Ascending aorta (tissue), 2 donors: ENCODE results near the gene ICOS. TPM values are rescaled to one million over a fixed set of nuclear protein-coding genes. Genes with fewer than 3 reads are reported as not detected.

Experiments
- DNase-seq, 2 donors: peaks; one replicate each; pipeline ENCODE4 v3.0.0-alpha.2; 2019; ENCODE audit warnings: low spot score in 2 of 2
- H3K27ac ChIP-seq, 2 donors: fragments of 200-600 bp; sonication (generic); one replicate each; pipeline ENCODE4 v1.5.1; 2016 to 2017; ENCODE audit warnings: mild to moderate bottlenecking in 1 of 2
- H3K27me3 ChIP-seq: fragments of 200-600 bp; sonication (generic); one replicate; pipeline ENCODE4 v1.5.1; 2017
- H3K36me3 ChIP-seq, 2 donors: fragments of 200-600 bp; sonication (generic); one replicate each; pipeline ENCODE4 v1.5.1; 2016
- H3K4me1 ChIP-seq, 2 donors: fragments of 200-600 bp; sonication (generic); one replicate each; pipeline ENCODE4 v1.5.1; 2016 to 2017; ENCODE audit warnings: mild to moderate bottlenecking in 1 of 2
- H3K4me3 ChIP-seq, 2 donors: fragments of 200-600 bp; sonication (generic); one replicate each; pipeline ENCODE4 v1.5.1; 2016 to 2017; ENCODE audit warnings: mild to moderate bottlenecking in 1 of 2
- H3K9me3 ChIP-seq, 2 donors: fragments of 200-600 bp; sonication (generic); one replicate each; pipeline ENCODE4 v1.5.1; 2016
- CTCF ChIP-seq, 3 experiments: fragments of 200-600 bp in 2 of 3; fragments of 450-650 bp in 1 of 3; sonication (generic) in 2 of 3; IDR thresholded peaks; one replicate each; pipeline ENCODE4 v1.5.1; 2016 to 2019; ENCODE audit warnings: antibody characterized with exemption in 3 of 3, mild to moderate bottlenecking in 1 of 3, moderate library complexity in 1 of 3
- intact Hi-C: fragments of 100-400 bp; cut with DNase I; formaldehyde crosslinking; loops from one replicate; pipeline ENCODE4 v1.15.1; 2023
- total RNA-seq: library from RNA; depleted of rRNA; stranded (reverse); fragments of >200 nt; gene quantifications from one replicate; pipeline ENCODE4 v1.1.0, GENCODE V29; 2016

The ICOS gene
- total RNA-seq, 1 donor from 2014 or later = not detected

- Histone ChIP-seq H3K4me1 (peaks cover 3 to 7% of the 10 kb centered on the region in 2 donors), H3K4me3 (peak overlapping the region; percentile 23 to 41), H3K9me3 (no peaks in the 10 kb centered on the region), H3K27ac (peak overlapping the region; percentile 44 to 47), H3K27me3 (no peaks in the 10 kb centered on the region), H3K36me3 (no peaks in the 10 kb centered on the region)
- intact Hi-C loops = no loop called here
- peak; percentile 70 to 91 (median 75) for TF ChIP-seq CTCF (IDR thresholded peaks at IDR 0.05)
- DNase-seq = no peak
These were observed 27.1 kb upstream of the ICOS start for GRCh38 chr2:203909261-203909967.

DNA sequence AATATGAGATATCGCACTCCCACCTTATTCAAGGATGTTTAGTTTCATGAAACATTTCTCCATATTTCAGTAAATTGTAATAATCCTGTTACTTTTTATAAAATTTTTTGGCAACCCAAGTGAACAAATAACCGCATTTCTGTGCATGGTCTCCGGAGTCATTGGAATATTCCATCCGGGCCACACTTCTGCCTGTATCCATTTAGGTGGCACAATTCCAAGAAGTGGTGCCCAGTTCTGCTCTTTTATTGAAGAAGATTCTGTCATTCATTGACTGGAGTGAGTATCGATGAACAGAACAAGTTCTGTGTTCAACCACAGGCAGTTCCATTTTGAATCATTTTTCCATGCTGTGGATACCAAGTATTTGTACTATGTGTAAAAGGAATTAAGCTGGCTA, 26.6 kb upstream of the ICOS start:
- Histone ChIP-seq H3K4me3 (peak overlapping the region in 1 of 2 donors; percentile 41), H3K27ac (peak overlapping the region; percentile 19 to 31), H3K27me3 (no peaks in the 10 kb centered on the region), H3K9me3 (no peaks in the 10 kb centered on the region), H3K4me1 (peaks cover 3 to 7% of the 10 kb centered on the region in 2 donors), H3K36me3 (no peaks in the 10 kb centered on the region)
- intact Hi-C loops = loop anchor here (2.0 to 5.0 kb wide), 2 partner anchors 93 to 425 kb away; no protein-coding TSS in a partner anchor
- TF ChIP-seq CTCF (IDR thresholded peaks at IDR 0.05) = no peak
- DNase-seq = no peak

DNA sequence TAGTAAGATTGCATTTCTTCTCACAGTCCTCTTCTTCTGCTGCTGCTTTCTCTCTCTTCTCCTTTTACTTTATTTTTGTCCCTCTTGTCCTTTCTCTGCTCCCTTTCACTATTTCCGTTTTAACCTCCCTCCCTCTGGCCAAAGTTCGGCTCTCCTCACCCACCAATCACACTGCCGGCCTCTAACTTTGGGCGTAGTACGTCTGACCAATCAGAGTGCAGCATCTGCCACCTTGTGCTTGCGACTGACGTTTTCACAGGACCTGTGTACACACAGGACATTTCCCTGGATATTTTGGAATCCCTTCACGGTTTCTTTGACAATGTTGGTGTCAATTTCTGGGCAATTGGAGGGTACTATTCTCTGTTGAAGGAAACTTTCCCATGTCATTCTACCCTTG, 22.6 kb upstream of the ICOS start:
- Histone ChIP-seq H3K4me3 (no peak overlapping the region), H3K27ac (no peak overlapping the region), H3K4me1 (peaks cover 1 to 4% of the 10 kb centered on the region in 2 donors), H3K27me3 (no peaks in the 10 kb centered on the region), H3K9me3 (no peaks in the 10 kb centered on the region), H3K36me3 (no peaks in the 10 kb centered on the region)
- TF ChIP-seq CTCF (IDR thresholded peaks at IDR 0.05) = no peak
- no peak for DNase-seq
- intact Hi-C loops = loop anchor here (5.0 kb wide), 1 partner anchor 97 kb away; no protein-coding TSS in a partner anchor

DNA sequence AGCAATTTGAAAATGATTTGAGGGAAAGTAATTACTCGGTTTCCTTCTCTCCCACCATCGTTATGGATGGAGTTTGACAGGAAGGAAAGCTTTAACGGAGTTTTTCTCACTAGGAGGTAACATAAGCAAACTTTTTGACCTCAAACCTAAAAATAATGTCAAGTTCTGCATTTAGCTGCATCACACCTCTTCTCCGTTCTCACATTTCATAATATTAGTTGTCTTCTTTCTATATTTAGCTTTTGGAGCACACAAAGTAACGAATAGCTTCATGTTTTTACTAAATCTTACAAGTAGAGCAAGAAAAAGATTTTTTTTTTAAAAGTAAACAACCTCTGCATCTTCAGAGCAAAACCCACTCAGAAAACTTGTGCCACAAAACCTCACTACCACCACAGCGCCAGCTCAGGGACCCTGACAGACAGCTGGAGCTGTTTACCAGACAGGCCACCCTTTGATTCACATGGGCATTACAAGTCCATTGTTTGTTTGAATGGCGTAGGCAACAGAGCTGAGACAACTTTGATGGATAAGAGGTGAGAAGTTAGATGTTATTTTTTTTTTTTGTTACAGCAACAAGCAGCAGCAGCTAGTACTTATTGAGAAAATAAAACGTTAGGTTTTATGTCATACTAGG, 21.9 kb upstream of the ICOS start:
- Histone ChIP-seq H3K4me3 (no peak overlapping the region), H3K27ac (no peak overlapping the region), H3K27me3 (no peaks in the 10 kb centered on the region), H3K36me3 (no peaks in the 10 kb centered on the region), H3K9me3 (no peaks in the 10 kb centered on the region), H3K4me1 (peaks cover 0 to 3% of the 10 kb centered on the region in 2 donors)
- no peak for DNase-seq
- intact Hi-C loops = loop anchor here (5.0 kb wide), 2 partner anchors 97 to 233 kb away; no protein-coding TSS in a partner anchor
- no peak for TF ChIP-seq CTCF (IDR thresholded peaks at IDR 0.05)

DNA sequence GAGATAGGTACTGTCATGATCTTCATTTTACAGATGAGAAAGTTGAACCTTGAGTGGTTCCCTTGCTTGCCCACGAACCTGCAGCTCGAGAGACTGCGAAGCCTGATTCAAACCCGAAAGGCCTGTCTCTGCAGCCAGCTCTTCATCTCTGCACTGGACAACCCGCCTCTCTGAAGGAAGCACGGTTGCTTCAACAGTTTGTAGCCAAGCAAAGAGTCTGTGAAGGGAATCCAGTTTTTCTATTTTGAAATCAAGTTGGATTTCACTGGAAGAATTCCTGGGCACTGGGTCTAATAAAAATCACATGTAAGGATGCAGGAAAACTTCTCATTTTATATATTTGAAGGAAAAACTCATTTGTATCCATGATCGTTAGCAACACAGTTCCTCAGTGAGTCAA, 21.3 kb upstream of the ICOS start:
- Histone ChIP-seq H3K4me1 (no peaks in the 10 kb centered on the region), H3K9me3 (no peaks in the 10 kb centered on the region), H3K4me3 (no peak overlapping the region), H3K36me3 (no peaks in the 10 kb centered on the region), H3K27ac (no peak overlapping the region), H3K27me3 (no peaks in the 10 kb centered on the region)
- no peak for DNase-seq
- TF ChIP-seq CTCF (IDR thresholded peaks at IDR 0.05) = no peak
- intact Hi-C loops = loop anchor here (5.0 kb wide), 1 partner anchor 232 kb away; no protein-coding TSS in a partner anchor
